HepG2 (cell line): ENCODE results near the gene RASSF7. TPM values are rescaled to one million over a fixed set of nuclear protein-coding genes. Genes with fewer than 3 reads are reported as not detected.

Source experiments
- ATM ChIP-seq: fragments of 450-650 bp; IDR thresholded peaks from 2 replicates; pipeline ENCODE4 v1.7.1; 2017; ENCODE audit warnings: mild to moderate bottlenecking, borderline replicate concordance
- CCAR2 ChIP-seq: fragments of 200-400 bp; formaldehyde crosslinking; optimal IDR thresholded peaks from 2 replicates; pipeline ENCODE3; 2018; ENCODE audit warnings: low read depth, mild to moderate bottlenecking, low read length, moderate library complexity
- CENPX ChIP-seq: sonication (generic); formaldehyde crosslinking; IDR thresholded peaks from 2 replicates; pipeline ENCODE4 v1.9.0; 2021; ENCODE audit warnings: mild to moderate bottlenecking, missing genetic modification reagents, moderate library complexity
- CSRNP1 ChIP-seq: sonication (generic); formaldehyde crosslinking; IDR thresholded peaks from 2 replicates; pipeline ENCODE4 v1.8.1; 2023; ENCODE audit warnings: mild to moderate bottlenecking, missing genetic modification reagents
- IKZF5 ChIP-seq: IDR thresholded peaks from 2 replicates; pipeline ENCODE4 v1.6.1; 2018; ENCODE audit warnings: missing genetic modification reagents, mild to moderate bottlenecking, missing compliant biosample characterization
- IRF1 ChIP-seq: sonication (generic); formaldehyde crosslinking; IDR thresholded peaks from 2 replicates; pipeline ENCODE4 v1.4.0; 2020; ENCODE audit warnings: low read depth, mild to moderate bottlenecking, missing genetic modification reagents
- IRF2 ChIP-seq: IDR thresholded peaks from 2 replicates; pipeline ENCODE4 v1.6.1; 2018; ENCODE audit warnings: missing genetic modification reagents, missing compliant biosample characterization
- IRX3 ChIP-seq: sonication (generic); formaldehyde crosslinking; IDR thresholded peaks from 2 replicates; pipeline ENCODE4 v1.8.1; 2023; ENCODE audit warnings: mild to moderate bottlenecking, low read depth, missing genetic modification reagents, borderline replicate concordance
- KAT2B ChIP-seq: fragments of 150-350 bp; IDR thresholded peaks from 2 replicates; pipeline ENCODE4 v1.6.1; 2014; ENCODE audit warnings: low read depth, low read length, borderline replicate concordance
- MAFF ChIP-seq: IDR thresholded peaks from 2 replicates; pipeline ENCODE4 v1.6.1; 2011; ENCODE audit warnings: low read depth, low read length, improper control_type of control experiment
- MLX ChIP-seq: IDR thresholded peaks from 2 replicates; pipeline ENCODE4 v1.6.1; 2016
- MZF1 ChIP-seq: sonication (generic); formaldehyde crosslinking; IDR thresholded peaks from 2 replicates; pipeline ENCODE4 v1.8.1; 2023; ENCODE audit warnings: mild to moderate bottlenecking, missing genetic modification reagents, borderline replicate concordance
- NCOA2 ChIP-seq: sonication (generic); formaldehyde crosslinking; IDR thresholded peaks from 2 replicates; pipeline ENCODE4 v1.8.0; 2022; ENCODE audit warnings: inconsistent platforms
- NFE2 ChIP-seq: sonication (generic); formaldehyde crosslinking; IDR thresholded peaks from 2 replicates; pipeline ENCODE4 v1.4.0; 2020; ENCODE audit warnings: missing genetic modification reagents
- PREB ChIP-seq: sonication (generic); formaldehyde crosslinking; IDR thresholded peaks from 2 replicates; pipeline ENCODE4 v1.4.0; 2020; ENCODE audit warnings: missing genetic modification reagents
- RFX1 ChIP-seq: fragments of 450-650 bp; IDR thresholded peaks from 2 replicates; pipeline ENCODE4 v1.6.1; 2017
- RFXAP ChIP-seq: sonication (generic); formaldehyde crosslinking; IDR thresholded peaks from 2 replicates; pipeline ENCODE4 v1.4.0; 2020; ENCODE audit warnings: missing genetic modification reagents, borderline replicate concordance
- SMYD3 ChIP-seq: sonication (generic); formaldehyde crosslinking; IDR thresholded peaks from 2 replicates; pipeline ENCODE4 v1.8.1; 2023; ENCODE audit warnings: mild to moderate bottlenecking, missing genetic modification reagents
- ZNF432 ChIP-seq: sonication (generic); formaldehyde crosslinking; IDR thresholded peaks from 2 replicates; pipeline ENCODE4 v1.5.0; 2020; ENCODE audit warnings: missing genetic modification reagents, mild to moderate bottlenecking, borderline replicate concordance
- ZNF547 ChIP-seq: sonication (generic); formaldehyde crosslinking; IDR thresholded peaks from 2 replicates; pipeline ENCODE4 v1.5.1; 2020; ENCODE audit warnings: mild to moderate bottlenecking, missing genetic modification reagents
- ZNF678 ChIP-seq: sonication (generic); formaldehyde crosslinking; IDR thresholded peaks from 2 replicates; pipeline ENCODE4 v1.4.0; 2020; ENCODE audit warnings: mild to moderate bottlenecking, missing genetic modification reagents
- ZNF75D ChIP-seq: sonication (generic); formaldehyde crosslinking; IDR thresholded peaks from 2 replicates; pipeline ENCODE4 v1.8.1; 2023; ENCODE audit warnings: missing genetic modification reagents, mild to moderate bottlenecking, borderline replicate concordance
- ZNF776 ChIP-seq: sonication (generic); formaldehyde crosslinking; IDR thresholded peaks from 2 replicates; pipeline ENCODE4 v1.4.0; 2020; ENCODE audit warnings: mild to moderate bottlenecking, missing genetic modification reagents
- ZSCAN29 ChIP-seq: sonication (generic); formaldehyde crosslinking; conservative IDR thresholded peaks from 2 replicates; pipeline ENCODE4 v1.4.0; 2020; ENCODE audit warnings: mild to moderate bottlenecking, missing genetic modification reagents
- polyA plus RNA-seq, 8 experiments: library from polyadenylated mRNA; depleted of rRNA in 3 of 8; stranded (reverse) in 7 of 8; unstranded in 1 of 8; fragments of >200 nt; fragmentation: Illumina TruSeq in 4 of 8; extraction: Trizol in 4 of 8; gene quantifications; 2 replicates each; pipeline versions ENCODE4 v1.2.1 to v1.2.3, GENCODE V29; 2011 to 2016; ENCODE audit warnings: low read depth in 4 of 8, missing spikeins in 1 of 8, mixed read lengths in 1 of 8; ENCODE audit not compliant: insufficient read depth in 1 of 8
- total RNA-seq, 5 experiments: library from RNA; depleted of rRNA; stranded (reverse); fragments of >200 nt; fragmentation: Illumina TruSeq; extraction: Trizol; gene quantifications; 2 replicates each; pipeline ENCODE4 v1.2.3, GENCODE V29; 2016; ENCODE audit warnings: low read depth in 1 of 5

RASSF7 gene
- total and polyA plus RNA-seq, 2 of the 13 experiments (the other 11 are each of a cell fraction or from before 2014, with no cell fraction given), result 20.2 to 28.6 TPM

GRCh38 chr11:579830-580601 lies 19.2 kb downstream of the RASSF7 start (continued):
- no peak for TF ChIP-seq CSRNP1 (CRISPR knock-in tag)
- no peak for TF ChIP-seq NCOA2 (CRISPR knock-in tag)
- peak; percentile 79 for TF ChIP-seq MLX (CRISPR knock-in tag)
- no peak for TF ChIP-seq NFE2 (CRISPR knock-in tag)
- TF ChIP-seq ATM, result no peak
- TF ChIP-seq CENPX (CRISPR knock-in tag), result no peak
- no peak for TF ChIP-seq SMYD3
- TF ChIP-seq ZNF776 (CRISPR knock-in tag), result no peak
- no peak for TF ChIP-seq IRX3
- no peak for TF ChIP-seq ZNF547 (CRISPR knock-in tag)
- no peak for TF ChIP-seq IKZF5 (CRISPR knock-in tag)
- TF ChIP-seq ZNF432 (CRISPR knock-in tag), result no peak
- TF ChIP-seq ZSCAN29, result 0 out of 2 replicates have a peak, but pooled peaks have one; percentile 28
- TF ChIP-seq RFXAP, result no peak
- TF ChIP-seq IRF1 (CRISPR knock-in tag), result no peak; the same call in 1 of the 2 replicates
- TF ChIP-seq IRF2 (CRISPR knock-in tag), result no peak; the same call in 1 of the 2 replicates
- TF ChIP-seq CCAR2, result no peak
- no peak for TF ChIP-seq PREB (CRISPR knock-in tag)
- TF ChIP-seq ZNF678 (CRISPR knock-in tag), result no peak
- peak; percentile 64 for TF ChIP-seq RFX1
- no peak for TF ChIP-seq KAT2B
- TF ChIP-seq MZF1 (CRISPR knock-in tag), result no peak
- no peak for TF ChIP-seq MAFF
- TF ChIP-seq ZNF75D (CRISPR knock-in tag), result no peak
